HPDE6-E6E7 (cell line): ENCODE results near the gene DICER1.
"Not testable (repeated sequence)": the region's sequence is repeated elsewhere in the genome, so short reads cannot be mapped to it uniquely, and the experiment has no call there.

Source experiments
- DNase-seq: peaks from one replicate; pipeline ENCODE4 v3.0.0; 2011; ENCODE audit warnings: missing footprints; ENCODE audit errors: extremely low spot score

The DICER1 gene, protein sequence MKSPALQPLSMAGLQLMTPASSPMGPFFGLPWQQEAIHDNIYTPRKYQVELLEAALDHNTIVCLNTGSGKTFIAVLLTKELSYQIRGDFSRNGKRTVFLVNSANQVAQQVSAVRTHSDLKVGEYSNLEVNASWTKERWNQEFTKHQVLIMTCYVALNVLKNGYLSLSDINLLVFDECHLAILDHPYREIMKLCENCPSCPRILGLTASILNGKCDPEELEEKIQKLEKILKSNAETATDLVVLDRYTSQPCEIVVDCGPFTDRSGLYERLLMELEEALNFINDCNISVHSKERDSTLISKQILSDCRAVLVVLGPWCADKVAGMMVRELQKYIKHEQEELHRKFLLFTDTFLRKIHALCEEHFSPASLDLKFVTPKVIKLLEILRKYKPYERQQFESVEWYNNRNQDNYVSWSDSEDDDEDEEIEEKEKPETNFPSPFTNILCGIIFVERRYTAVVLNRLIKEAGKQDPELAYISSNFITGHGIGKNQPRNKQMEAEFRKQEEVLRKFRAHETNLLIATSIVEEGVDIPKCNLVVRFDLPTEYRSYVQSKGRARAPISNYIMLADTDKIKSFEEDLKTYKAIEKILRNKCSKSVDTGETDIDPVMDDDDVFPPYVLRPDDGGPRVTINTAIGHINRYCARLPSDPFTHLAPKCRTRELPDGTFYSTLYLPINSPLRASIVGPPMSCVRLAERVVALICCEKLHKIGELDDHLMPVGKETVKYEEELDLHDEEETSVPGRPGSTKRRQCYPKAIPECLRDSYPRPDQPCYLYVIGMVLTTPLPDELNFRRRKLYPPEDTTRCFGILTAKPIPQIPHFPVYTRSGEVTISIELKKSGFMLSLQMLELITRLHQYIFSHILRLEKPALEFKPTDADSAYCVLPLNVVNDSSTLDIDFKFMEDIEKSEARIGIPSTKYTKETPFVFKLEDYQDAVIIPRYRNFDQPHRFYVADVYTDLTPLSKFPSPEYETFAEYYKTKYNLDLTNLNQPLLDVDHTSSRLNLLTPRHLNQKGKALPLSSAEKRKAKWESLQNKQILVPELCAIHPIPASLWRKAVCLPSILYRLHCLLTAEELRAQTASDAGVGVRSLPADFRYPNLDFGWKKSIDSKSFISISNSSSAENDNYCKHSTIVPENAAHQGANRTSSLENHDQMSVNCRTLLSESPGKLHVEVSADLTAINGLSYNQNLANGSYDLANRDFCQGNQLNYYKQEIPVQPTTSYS (N-terminal part only)

DNA sequence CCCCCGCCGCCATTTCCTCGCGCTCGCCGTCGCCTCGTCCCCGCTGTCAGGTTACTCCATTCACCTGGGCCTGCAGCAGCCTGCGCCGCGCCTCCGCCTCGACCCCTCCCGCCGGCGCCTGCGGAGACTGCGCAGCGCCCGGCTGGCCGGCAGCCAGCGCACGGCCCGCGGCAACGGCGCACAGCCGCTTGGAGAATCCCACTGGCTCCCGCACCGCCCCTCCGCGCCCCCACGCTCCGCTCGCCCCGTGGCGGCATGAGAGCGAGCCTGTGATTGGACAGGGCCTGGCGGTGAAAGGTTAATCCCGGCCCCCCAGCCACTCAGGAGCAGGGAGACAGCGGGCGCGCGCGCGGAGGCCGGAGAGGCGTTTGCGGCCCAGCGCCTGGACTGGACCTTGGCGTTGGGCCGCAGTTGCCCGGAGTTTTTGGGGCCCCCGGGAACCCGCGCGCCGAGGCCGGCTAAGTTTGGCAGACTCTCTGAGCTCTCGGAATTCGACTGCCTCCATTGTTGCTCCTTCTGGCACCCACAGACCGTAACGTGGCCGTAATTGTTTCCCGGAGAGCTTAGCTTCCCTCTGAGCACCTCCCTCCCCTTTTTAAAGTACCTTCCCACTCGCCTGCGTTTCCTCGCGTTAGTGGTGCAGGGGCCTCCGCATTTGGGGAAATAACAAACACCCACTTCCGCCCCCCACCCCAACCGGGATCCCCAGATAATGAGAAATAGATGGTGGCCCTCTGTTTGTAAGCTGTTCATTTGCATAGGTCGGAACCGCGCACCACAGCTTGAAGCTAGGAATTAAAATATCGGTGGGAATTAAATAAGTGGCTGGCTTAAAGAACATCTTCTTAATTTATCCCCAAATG, at the start of gene DICER1:
DICER1 (minus strand) TSS at position 203 of the 863 bp plus-strand sequence. CDS start 24,071 bp downstream, outside the sequence.
- peak; percentile 97 for DNase-seq

GRCh38 chr14:95206534-95206933, 49.2 kb upstream of the DICER1 start:
- no peak for DNase-seq

DNA sequence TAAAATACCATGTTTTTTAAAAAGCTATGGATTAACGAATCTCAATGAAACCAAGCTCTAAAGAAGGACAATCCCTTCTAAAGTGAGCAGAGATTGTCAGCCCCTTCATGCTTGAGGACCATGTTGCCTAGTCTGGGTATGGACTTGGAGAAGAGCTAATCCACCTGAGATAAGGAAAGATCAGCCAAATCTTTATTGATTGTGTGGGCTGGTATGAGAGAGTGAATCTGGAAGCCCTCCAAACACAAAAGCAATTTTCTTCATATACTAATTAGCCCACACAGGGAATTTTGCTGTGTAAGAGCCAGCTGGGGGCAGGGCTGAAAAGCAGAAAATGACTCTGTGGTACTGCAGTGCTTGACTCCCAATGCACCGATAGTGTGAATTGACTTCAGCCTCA, 47.4 kb upstream of the DICER1 start:
- DNase-seq, result no peak

DNA sequence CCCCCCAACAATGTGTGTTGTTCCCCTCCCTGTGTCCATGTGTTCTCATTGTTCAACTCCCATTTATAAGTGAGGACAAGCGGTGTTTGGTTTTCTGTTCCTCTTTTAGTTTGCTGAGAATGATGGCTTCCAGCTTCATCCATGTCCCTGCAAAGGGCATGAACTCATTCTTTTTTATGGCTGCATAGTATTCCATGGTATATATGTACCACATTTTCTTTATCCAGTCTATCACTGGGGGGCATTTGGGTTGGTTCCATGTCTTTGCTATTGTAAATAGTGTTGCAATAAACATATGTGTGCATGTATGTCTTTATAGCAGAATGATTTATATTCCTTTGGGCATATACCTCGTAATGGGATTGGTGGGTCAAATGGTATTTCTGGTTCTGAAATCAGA, 44.4 kb upstream of the DICER1 start:
- DNase-seq, result not testable (repeated sequence)

DNA sequence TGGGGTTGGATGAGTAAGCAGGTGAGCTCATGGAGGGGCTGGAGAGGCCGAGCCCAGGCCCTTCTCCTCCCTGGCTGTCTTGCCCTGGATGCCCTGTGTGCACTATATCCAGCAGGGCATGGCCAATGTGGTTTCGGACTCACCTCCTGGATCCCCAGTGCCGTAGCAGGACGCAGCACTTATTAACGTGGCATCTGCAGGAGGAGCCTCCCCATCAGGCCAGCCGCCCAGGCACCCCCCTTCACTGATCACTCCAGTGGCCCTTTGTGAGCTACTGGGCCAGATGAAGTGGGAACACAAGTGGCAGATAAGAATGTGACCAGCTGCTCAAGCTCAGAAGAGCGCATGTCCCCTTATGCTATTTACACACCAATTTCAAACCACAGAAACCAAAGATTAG, 43.1 kb upstream of the DICER1 start:
- no peak for DNase-seq

GRCh38 chr14:95199298-95199983, 42.1 kb upstream of the DICER1 start:
- DNase-seq, result no peak

DNA sequence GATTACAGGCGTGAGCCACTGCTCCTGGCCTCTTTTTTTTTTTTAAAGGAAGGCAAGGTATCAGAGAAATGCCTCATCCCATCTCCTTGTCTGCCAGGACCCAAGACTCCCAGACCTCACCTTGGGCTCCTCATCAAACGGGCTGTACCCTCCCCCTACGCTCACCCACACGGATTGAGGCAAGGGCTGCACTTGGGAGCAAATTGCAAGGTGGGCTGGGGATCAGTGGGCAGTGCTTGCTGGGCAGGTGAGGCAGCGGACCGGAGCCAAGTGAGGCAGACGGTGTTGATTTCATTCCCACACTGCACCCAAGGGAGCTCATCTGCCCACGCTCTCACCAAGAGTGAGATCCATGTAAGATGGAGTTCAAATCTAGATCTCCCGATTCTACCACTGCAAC, 41.0 kb upstream of the DICER1 start:
- no peak for DNase-seq

DNA sequence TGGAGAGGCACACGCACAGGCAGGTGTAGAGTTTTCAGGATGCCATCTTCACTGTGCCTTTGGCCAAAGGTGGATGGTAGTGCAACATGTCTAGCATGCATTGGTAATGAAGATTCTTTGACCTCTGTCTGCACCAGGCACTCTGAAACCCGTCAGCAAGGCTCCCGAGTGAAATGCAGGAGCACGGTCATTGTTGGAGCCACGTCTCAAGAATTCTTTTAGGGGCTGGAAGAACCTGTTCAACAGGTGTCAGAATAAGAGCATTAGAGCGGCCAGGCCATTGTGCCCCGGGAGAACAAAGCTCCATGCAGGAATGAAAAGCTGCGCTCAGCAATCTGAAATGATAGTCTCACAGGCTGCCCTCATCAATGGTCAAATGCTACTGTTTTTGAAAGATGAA, 40.2 kb upstream of the DICER1 start:
- peak; percentile 48 for DNase-seq

GRCh38 chr14:95196826-95197545, 39.7 kb upstream of the DICER1 start:
- DNase-seq, result no peak

DNA sequence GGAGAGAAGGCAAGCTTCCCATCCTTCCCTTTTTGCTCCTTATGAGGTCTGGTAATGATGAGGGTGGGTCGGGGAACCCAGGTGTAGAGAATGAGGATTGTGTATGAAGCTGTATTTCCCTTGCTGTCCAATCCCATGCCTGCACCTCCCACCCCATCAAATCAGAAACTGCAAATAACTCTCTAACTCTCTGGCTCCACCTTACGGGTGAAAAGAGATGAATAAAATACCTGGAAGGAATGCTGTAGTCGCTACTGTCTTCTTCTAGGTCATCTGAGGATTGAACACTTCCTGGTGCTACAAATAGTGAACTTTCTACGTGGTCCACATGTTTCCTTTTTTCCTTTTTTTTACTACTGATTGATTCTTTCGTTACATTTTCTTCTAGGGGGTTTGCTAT, 38.9 kb upstream of the DICER1 start:
- DNase-seq, result no peak

- DNase-seq, result no peak
These were observed 37.7 kb upstream of the DICER1 start for GRCh38 chr14:95195031-95195430.

- no peak for DNase-seq
These were observed 35.8 kb upstream of the DICER1 start for GRCh38 chr14:95193081-95193480.

DNA sequence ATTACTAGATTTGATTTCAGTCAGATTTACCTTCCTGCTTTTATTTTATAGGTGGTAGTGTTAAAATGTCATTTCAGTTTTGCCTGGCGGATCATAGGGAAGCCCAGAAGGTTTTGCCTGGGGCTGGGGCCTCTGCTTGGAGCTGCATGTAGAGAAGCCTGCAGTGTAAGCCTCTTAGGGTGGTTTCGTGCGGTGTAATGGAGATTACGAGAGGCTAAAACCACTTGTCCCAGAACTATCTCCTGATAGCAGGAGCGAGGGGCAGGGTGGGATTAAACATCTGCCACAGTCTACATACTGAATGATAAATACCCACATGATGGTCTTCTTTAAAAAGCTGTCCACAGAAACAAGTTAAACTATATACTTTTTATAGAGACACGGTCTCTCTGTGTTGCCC, 35.0 kb upstream of the DICER1 start:
- DNase-seq, result no peak

DNA sequence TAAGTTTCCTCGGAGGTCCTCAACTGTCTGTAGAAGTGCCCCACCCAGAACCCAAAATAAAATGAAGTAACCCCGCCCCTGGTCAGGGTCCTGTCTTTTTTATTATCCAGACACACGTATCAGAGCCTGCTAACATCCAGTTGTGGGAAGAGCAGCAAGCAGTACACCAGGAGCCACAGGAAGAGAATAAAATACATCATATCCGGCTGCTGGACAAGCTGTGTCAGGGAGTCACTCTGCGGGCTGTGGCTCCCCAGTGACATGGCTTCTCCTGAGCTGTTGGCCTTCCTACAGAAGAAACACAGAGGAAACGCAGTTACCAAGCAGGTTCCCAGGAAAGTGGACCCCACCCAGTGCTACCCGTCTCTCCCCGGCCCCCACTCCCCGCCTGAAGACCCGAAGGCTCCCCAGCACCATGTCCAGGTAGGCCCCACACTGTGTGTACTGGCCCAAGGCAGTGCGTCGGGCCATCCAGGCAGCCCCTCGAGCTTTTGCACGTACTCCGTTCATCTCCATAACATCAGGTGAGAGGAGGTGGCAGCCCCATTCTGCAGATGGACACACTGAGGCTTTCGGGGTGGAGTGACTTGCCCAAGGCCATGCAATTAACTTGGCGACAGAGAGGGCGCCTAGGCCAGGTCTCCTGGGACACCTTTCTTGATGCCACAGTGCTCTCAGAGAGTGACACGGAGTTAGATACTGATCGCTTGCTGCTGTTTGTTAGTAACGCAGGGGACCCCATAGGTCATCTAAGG, 34.3 kb upstream of the DICER1 start:
- no peak for DNase-seq

- DNase-seq, result no peak
These were observed 33.5 kb upstream of the DICER1 start for GRCh38 chr14:95190857-95191256.

- DNase-seq, result no peak
These were observed 33.1 kb upstream of the DICER1 start for GRCh38 chr14:95190346-95190840.

GRCh38 chr14:95189367-95190132, 32.2 kb upstream of the DICER1 start:
- DNase-seq, result no peak

DNA sequence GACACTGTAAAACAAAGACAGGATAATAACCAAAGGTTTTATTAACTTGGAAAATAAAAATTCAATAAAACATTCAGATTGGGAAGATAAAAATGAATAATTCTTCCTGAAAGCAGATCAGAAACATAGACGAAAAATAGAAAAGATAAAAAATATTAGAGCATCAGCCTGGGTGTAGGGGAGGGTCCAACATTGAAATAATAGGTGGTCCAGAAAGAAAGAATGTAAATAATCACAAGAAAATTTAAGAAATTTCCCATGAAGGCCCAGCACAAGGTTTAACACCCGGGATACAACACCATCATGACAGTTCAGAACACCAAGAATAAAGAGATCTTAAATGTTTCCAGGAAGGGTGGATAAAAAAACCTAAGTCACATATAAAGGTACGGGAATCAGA, 31.1 kb upstream of the DICER1 start:
- DNase-seq, result no peak
